WTC11 (cell line): Measurements from ENCODE around the gene PHC3. TPM values are rescaled to one million over a fixed set of nuclear protein-coding genes. Genes with fewer than 3 reads are reported as not detected.

ENCODE experiments used
- ATAC-seq: fragments of 200-7000 bp; cut with Tn5 transposase; 2 replicates; pipeline ENCODE4 v1.10.0; 2021; ENCODE audit warnings: mild to moderate bottlenecking, moderate library complexity
- Bru-seq: library from RNA; stranded (reverse); fragments of 400-500 nt; gene quantifications from one replicate; lab custom pipeline; 2021; lab: Mats Ljungman, UMichigan
- CTCF ChIA-PET: fragments of 300-600 bp; sonication (Branson Sonifier 250); formaldehyde crosslinking; loops from one replicate; lab custom pipeline; 2021; ENCODE audit warnings: antibody characterized with exemption; lab: Charles Lee
- POLR2A ChIA-PET: fragments of 350-600 bp; sonication (Branson Sonifier 250); formaldehyde crosslinking; loops from one replicate; lab custom pipeline; 2021; ENCODE audit warnings: antibody characterized with exemption; lab: Charles Lee
- DNase-seq: peaks from one replicate; pipeline ENCODE4 v3.0.0; 2021; ENCODE audit warnings: low spot score
- H3K27ac Mint-ChIP-seq: 2 replicates; pipeline ENCODE4 v1.8.0; 2021; ENCODE audit warnings: mixed read lengths
- H3K27me3 Mint-ChIP-seq: 2 replicates; pipeline ENCODE4 v1.8.0; 2021; ENCODE audit warnings: low read depth, mild to moderate bottlenecking, moderate library complexity, mixed read lengths
- H3K36me3 Mint-ChIP-seq: 2 replicates; pipeline ENCODE4 v1.8.0; 2021; ENCODE audit warnings: mixed read lengths
- H3K4me1 Mint-ChIP-seq: 2 replicates; pipeline ENCODE4 v1.8.0; 2022; ENCODE audit warnings: mixed read lengths
- H3K4me3 Mint-ChIP-seq: 2 replicates; pipeline ENCODE4 v1.8.0; 2021; ENCODE audit warnings: mild to moderate bottlenecking, moderate library complexity, mixed read lengths
- H3K9me3 Mint-ChIP-seq: 2 replicates; pipeline ENCODE4 v1.8.0; 2021; ENCODE audit warnings: mixed read lengths
- ATF2 ChIP-seq: sonication (generic); formaldehyde crosslinking; IDR thresholded peaks from 2 replicates; pipeline ENCODE4 v1.8.1; 2022; ENCODE audit warnings: low read depth, missing genetic modification reagents, borderline replicate concordance
- CREM ChIP-seq: sonication (generic); formaldehyde crosslinking; IDR thresholded peaks from 2 replicates; pipeline ENCODE4 v1.8.1; 2022; ENCODE audit warnings: mild to moderate bottlenecking, missing genetic modification reagents, moderate library complexity
- EMX1 ChIP-seq: fragments of 250-450 bp; sonication (Bioruptor Pico); IDR thresholded peaks from 2 replicates; pipeline ENCODE4 v1.8.0; 2021; ENCODE audit warnings: mild to moderate bottlenecking
- FOXJ3 ChIP-seq: sonication (generic); formaldehyde crosslinking; IDR thresholded peaks from 2 replicates; pipeline ENCODE4 v1.9.0; 2021; ENCODE audit warnings: missing genetic modification reagents, mild to moderate bottlenecking, borderline replicate concordance
- FOXP1 ChIP-seq: sonication (generic); formaldehyde crosslinking; IDR thresholded peaks from 2 replicates; pipeline ENCODE4 v1.8.0; 2022; ENCODE audit warnings: missing genetic modification reagents, mild to moderate bottlenecking, moderate library complexity, borderline replicate concordance
- IRF1 ChIP-seq: sonication (generic); formaldehyde crosslinking; IDR thresholded peaks from 2 replicates; pipeline ENCODE4 v1.8.0; 2023; ENCODE audit warnings: missing genetic modification reagents
- JUN ChIP-seq: sonication (generic); formaldehyde crosslinking; IDR thresholded peaks from 2 replicates; pipeline ENCODE4 v1.8.0; 2023; ENCODE audit warnings: mild to moderate bottlenecking, missing genetic modification reagents
- MAX ChIP-seq: sonication (generic); formaldehyde crosslinking; IDR thresholded peaks from 2 replicates; pipeline ENCODE4 v1.8.0; 2022; ENCODE audit warnings: mild to moderate bottlenecking, missing genetic modification reagents
- NFYB ChIP-seq: sonication (generic); formaldehyde crosslinking; conservative IDR thresholded peaks from 2 replicates; pipeline ENCODE4 v1.8.0; 2022; ENCODE audit warnings: low read depth, missing genetic modification reagents
- NR1H2 ChIP-seq: sonication (generic); formaldehyde crosslinking; IDR thresholded peaks from 2 replicates; pipeline ENCODE4 v1.9.0; 2021; ENCODE audit warnings: mild to moderate bottlenecking, moderate library complexity, missing genetic modification reagents
- PRDM15 ChIP-seq: sonication (generic); formaldehyde crosslinking; IDR thresholded peaks from 2 replicates; pipeline ENCODE4 v1.8.0; 2022; ENCODE audit warnings: missing genetic modification reagents
- SMAD3 ChIP-seq: sonication (generic); formaldehyde crosslinking; IDR thresholded peaks from 2 replicates; pipeline ENCODE4 v1.8.0; 2022; ENCODE audit warnings: missing genetic modification reagents, mild to moderate bottlenecking, borderline replicate concordance
- SMAD4 ChIP-seq: sonication (generic); formaldehyde crosslinking; IDR thresholded peaks from 2 replicates; pipeline ENCODE4 v1.8.0; 2022; ENCODE audit warnings: mild to moderate bottlenecking, missing genetic modification reagents
- TEAD1 ChIP-seq: sonication (generic); formaldehyde crosslinking; IDR thresholded peaks from 2 replicates; pipeline ENCODE4 v1.8.0; 2022; ENCODE audit warnings: mild to moderate bottlenecking, missing genetic modification reagents
- TEAD4 ChIP-seq: sonication (generic); formaldehyde crosslinking; IDR thresholded peaks from 2 replicates; pipeline ENCODE4 v1.8.0; 2022; ENCODE audit warnings: mild to moderate bottlenecking, missing genetic modification reagents
- ZNF281 ChIP-seq: sonication (generic); formaldehyde crosslinking; IDR thresholded peaks from 2 replicates; pipeline ENCODE4 v1.8.0; 2023; ENCODE audit warnings: mild to moderate bottlenecking, missing genetic modification reagents
- ZNF671 ChIP-seq: fragments of 250-450 bp; sonication (Bioruptor Pico); IDR thresholded peaks from 2 replicates; pipeline ENCODE4 v1.8.0; 2021; ENCODE audit warnings: mild to moderate bottlenecking
- ZSCAN18 ChIP-seq: fragments of 250-450 bp; sonication (Bioruptor Pico); IDR thresholded peaks from 2 replicates; pipeline ENCODE4 v2.1.2; 2022; ENCODE audit warnings: mild to moderate bottlenecking, moderate library complexity
- long read RNA-seq, 3 experiments: library from RNA in 1 of 3; library from capped mRNA in 1 of 3; library from polyadenylated mRNA in 1 of 3; unstranded in 2 of 3; stranded (forward) in 1 of 3; transcript quantifications; one replicate each; pipeline ENCODE4 v2.0.0, GENCODE V29; 2021
- total RNA-seq: library from RNA; stranded (reverse); gene quantifications from 3 replicates; pipeline ENCODE4 v1.2.3, GENCODE V29; 2021
- TF ChIP-seq, protein P1 (sequence below): sonication (generic); formaldehyde crosslinking; IDR thresholded peaks from 2 replicates; pipeline ENCODE4 v1.8.0; 2022; ENCODE audit warnings: mild to moderate bottlenecking, missing genetic modification reagents
- TF ChIP-seq, protein P2 (sequence below): sonication (generic); formaldehyde crosslinking; IDR thresholded peaks from 2 replicates; pipeline ENCODE4 v1.8.0; 2022; ENCODE audit warnings: mild to moderate bottlenecking, missing genetic modification reagents

The PHC3 gene
- 23.2 to 27.8 TPM (median 26.1 TPM) in 3 replicates for total RNA-seq
- percentile 84 among the genes with signal in this experiment for Bru-seq, nascent RNA
- long read RNA-seq, experiment 1, full-length matches to known transcripts = 9 of 42 reads
- long read RNA-seq, experiment 1, partial matches to known transcripts = 8 of 42 reads
- long read RNA-seq, experiment 1, other reads (novel, unspliced or antisense) = 25 of 42 reads
- long read RNA-seq, experiment 2, partial matches to known transcripts = 4 of 15 reads
- long read RNA-seq, experiment 2, other reads (novel, unspliced or antisense) = 11 of 15 reads
- long read RNA-seq, experiment 3, partial matches to known transcripts = 0 of 8 reads
- long read RNA-seq, experiment 3, other reads (novel, unspliced or antisense) = 8 of 8 reads

GRCh38 chr3:170180908-170181885 lies at the start of gene PHC3:
Gene PHC3 (minus strand): TSS chr3:170181733. CDS start chr3:170181715, 18 bp downstream.
- ATAC-seq (peak; percentile 88), DNase-seq (peak; percentile 94)
- H3K27me3 Mint-ChIP-seq = no peaks in the 10 kb centered on the region
- peak within 1 kb of the TSS; percentile 98 for H3K4me3 Mint-ChIP-seq
- no peaks in the 10 kb centered on the region for H3K9me3 Mint-ChIP-seq
- peaks cover 16% of the 10 kb centered on the region for H3K4me1 Mint-ChIP-seq
- peaks cover 16% of the 10 kb centered on the region for H3K36me3 Mint-ChIP-seq
- ChIA-PET POLR2A (no interaction called here), CTCF (interaction anchor here (0.6 kb wide), 3 partner anchors 13 to 372 kb away, joined by 3 read pairs; no protein-coding TSS in a partner anchor)
- peak within 1 kb of the TSS; percentile 96 for H3K27ac Mint-ChIP-seq
- TF ChIP-seq JUN (CRISPR knock-in tag) = no peak
- peak; percentile 58 for TF ChIP-seq MAX
- TF ChIP-seq, protein P1, sequence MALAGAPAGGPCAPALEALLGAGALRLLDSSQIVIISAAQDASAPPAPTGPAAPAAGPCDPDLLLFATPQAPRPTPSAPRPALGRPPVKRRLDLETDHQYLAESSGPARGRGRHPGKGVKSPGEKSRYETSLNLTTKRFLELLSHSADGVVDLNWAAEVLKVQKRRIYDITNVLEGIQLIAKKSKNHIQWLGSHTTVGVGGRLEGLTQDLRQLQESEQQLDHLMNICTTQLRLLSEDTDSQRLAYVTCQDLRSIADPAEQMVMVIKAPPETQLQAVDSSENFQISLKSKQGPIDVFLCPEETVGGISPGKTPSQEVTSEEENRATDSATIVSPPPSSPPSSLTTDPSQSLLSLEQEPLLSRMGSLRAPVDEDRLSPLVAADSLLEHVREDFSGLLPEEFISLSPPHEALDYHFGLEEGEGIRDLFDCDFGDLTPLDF (CRISPR knock-in tag) = no peak
- no peak for TF ChIP-seq IRF1 (CRISPR knock-in tag)
- no peak for TF ChIP-seq EMX1 (CRISPR knock-in tag)
- no peak for TF ChIP-seq FOXJ3 (CRISPR knock-in tag)
- TF ChIP-seq TEAD4 (CRISPR knock-in tag) = no peak
- TF ChIP-seq SMAD3 (CRISPR knock-in tag) = 0 out of 2 replicates have a peak, but pooled peaks have one; percentile 23
- TF ChIP-seq CREM = no peak
- TF ChIP-seq SMAD4 = no peak
- no peak for TF ChIP-seq PRDM15
- peak; percentile 31; the same call in 1 of the 2 replicates for TF ChIP-seq FOXP1 (CRISPR knock-in tag)
- TF ChIP-seq, protein P2, sequence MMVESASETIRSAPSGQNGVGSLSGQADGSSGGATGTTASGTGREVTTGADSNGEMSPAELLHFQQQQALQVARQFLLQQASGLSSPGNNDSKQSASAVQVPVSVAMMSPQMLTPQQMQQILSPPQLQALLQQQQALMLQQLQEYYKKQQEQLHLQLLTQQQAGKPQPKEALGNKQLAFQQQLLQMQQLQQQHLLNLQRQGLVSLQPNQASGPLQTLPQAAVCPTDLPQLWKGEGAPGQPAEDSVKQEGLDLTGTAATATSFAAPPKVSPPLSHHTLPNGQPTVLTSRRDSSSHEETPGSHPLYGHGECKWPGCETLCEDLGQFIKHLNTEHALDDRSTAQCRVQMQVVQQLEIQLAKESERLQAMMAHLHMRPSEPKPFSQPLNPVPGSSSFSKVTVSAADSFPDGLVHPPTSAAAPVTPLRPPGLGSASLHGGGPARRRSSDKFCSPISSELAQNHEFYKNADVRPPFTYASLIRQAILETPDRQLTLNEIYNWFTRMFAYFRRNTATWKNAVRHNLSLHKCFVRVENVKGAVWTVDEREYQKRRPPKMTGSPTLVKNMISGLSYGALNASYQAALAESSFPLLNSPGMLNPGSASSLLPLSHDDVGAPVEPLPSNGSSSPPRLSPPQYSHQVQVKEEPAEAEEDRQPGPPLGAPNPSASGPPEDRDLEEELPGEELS = 0 out of 2 replicates have a peak, but pooled peaks have one; percentile 51
- TF ChIP-seq NFYB (CRISPR knock-in tag) = no peak
- 0 out of 2 replicates have a peak, but pooled peaks have one; percentile 30 for TF ChIP-seq TEAD1 (CRISPR knock-in tag)
- no peak for TF ChIP-seq ZSCAN18 (CRISPR knock-in tag)
- no peak for TF ChIP-seq ZNF281
- TF ChIP-seq ZNF671 (CRISPR knock-in tag) = no peak
- TF ChIP-seq ATF2 (CRISPR knock-in tag) = no peak
- TF ChIP-seq NR1H2 (CRISPR knock-in tag) = no peak
